ENCODE data around the gene TRIM37.

The TRIM37 gene

GRCh38 chr17:59049798-59050197 lies 56.9 kb downstream of the TRIM37 start:
- TF ChIP-seq CTCF (IDR thresholded peaks at IDR 0.05) = no peak

- no peak for TF ChIP-seq CTCF (IDR thresholded peaks at IDR 0.05)
These were observed 59.1 kb downstream of the TRIM37 start for GRCh38 chr17:59047616-59048015.

- TF ChIP-seq CTCF (IDR thresholded peaks at IDR 0.05) = no peak
These were observed 60.5 kb downstream of the TRIM37 start for GRCh38 chr17:59046192-59046591.

DNA sequence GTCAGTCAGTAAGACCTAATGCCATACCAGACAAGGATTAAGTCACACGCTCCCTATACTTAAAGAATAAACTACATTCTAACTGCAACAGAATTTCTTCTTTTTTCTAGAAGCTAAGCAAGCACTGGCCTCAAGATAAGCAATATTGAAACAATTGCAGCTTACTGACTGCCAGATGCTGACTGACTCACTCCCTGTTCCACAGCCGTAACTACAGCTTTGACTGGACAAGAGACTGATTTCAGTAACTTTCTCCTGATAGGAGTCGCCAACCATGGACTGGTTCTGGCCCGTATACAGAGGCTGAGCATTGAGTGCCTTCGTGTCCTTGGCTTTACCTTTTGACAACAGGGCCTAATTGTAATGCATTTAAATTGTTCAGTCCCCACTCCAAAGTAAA lies 67.9 kb downstream of the TRIM37 start:
- TF ChIP-seq CTCF (IDR thresholded peaks at IDR 0.05) = no peak

DNA sequence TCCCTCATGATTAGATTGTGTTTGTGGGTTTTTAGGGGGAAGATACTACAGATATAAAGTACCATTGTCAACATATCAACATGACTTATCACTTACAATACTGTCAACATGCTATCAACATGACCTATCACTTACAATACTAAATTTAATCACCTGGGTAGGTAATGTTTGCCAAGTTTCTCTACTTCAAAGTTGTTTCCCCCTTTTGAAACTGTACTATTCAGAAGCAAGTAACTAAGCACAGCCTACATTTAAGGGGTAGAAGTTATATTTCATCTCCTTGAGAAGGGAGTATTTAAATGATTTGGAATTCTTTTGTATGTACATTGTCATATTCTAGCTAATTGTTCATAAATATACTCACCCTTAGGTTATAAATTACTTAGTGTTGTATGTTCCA lies 68.7 kb downstream of the TRIM37 start:
- no peak for TF ChIP-seq CTCF (IDR thresholded peaks at IDR 0.05)

- TF ChIP-seq CTCF (IDR thresholded peaks at IDR 0.05) = no peak
These were observed 75.9 kb downstream of the TRIM37 start for GRCh38 chr17:59030811-59031210.

- TF ChIP-seq CTCF (IDR thresholded peaks at IDR 0.05) = no peak
These were observed 78.4 kb downstream of the TRIM37 start for GRCh38 chr17:59028328-59028727.

DNA sequence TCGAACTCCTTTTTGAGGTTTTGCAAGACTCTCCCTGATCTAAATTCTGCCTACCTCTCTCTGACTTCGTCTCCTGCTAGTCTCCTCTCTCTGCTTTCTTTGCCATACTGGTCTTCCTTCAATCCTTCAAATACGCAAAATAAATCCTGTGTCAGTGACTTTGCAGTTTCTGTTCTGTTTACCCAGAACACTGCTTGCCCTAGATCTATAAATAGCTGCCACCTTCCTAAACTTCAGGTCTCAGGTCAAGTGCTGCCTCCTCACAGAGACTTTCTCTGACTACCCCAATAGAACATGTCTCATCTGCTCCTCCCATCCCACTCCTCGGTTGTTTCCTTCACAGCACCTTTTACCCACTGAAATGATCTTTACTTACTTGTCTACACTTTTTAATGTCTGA lies 78.9 kb downstream of the TRIM37 start:
- no peak for TF ChIP-seq CTCF (IDR thresholded peaks at IDR 0.05)
